ENCODE data around the gene CNDP2.
A peak's percentile ranks its signal among the peaks of the same experiment; 100 is the strongest.

CNDP2 gene

GRCh38 chr18:74495581-74496507 lies at the start of gene CNDP2:
Gene CNDP2, plus strand, starts transcription at chr18:74496363. Its CDS starts 3,611 bp downstream, at chr18:74499974.
- peak; percentile 92 for DNase-seq (ENCODE audit: low read depth)

GRCh38 chr18:74446631-74447403 lies 49.3 kb upstream of the CNDP2 start:
- no peak for DNase-seq (ENCODE audit: low read depth)

GRCh38 chr18:74447404-74448152 lies 48.6 kb upstream of the CNDP2 start:
- DNase-seq (ENCODE audit: low read depth): no peak

GRCh38 chr18:74450626-74451025 lies 45.5 kb upstream of the CNDP2 start:
- no peak for DNase-seq (ENCODE audit: low read depth)

- no peak for DNase-seq (ENCODE audit: low read depth)
Observed at GRCh38 chr18:74451148-74451547, 45.0 kb upstream of the CNDP2 start.

- no peak for DNase-seq (ENCODE audit: low read depth)
Observed at GRCh38 chr18:74453016-74453566, 43.1 kb upstream of the CNDP2 start.

GRCh38 chr18:74453642-74454198 lies 42.4 kb upstream of the CNDP2 start:
- no peak for DNase-seq (ENCODE audit: low read depth)

- no peak for DNase-seq (ENCODE audit: low read depth)
Observed at GRCh38 chr18:74454279-74454751, 41.8 kb upstream of the CNDP2 start.

- DNase-seq (ENCODE audit: low read depth): no peak
Observed at GRCh38 chr18:74455386-74455785, 40.8 kb upstream of the CNDP2 start.

- DNase-seq (ENCODE audit: low read depth): no peak
Observed at GRCh38 chr18:74456017-74456348, 40.2 kb upstream of the CNDP2 start.

GRCh38 chr18:74456349-74457042 lies 39.7 kb upstream of the CNDP2 start:
- no peak for DNase-seq (ENCODE audit: low read depth)

GRCh38 chr18:74457043-74457724 lies 39.0 kb upstream of the CNDP2 start, which contains the start of gene DIPK1C:
Gene DIPK1C, minus strand, starts transcription at chr18:74457308. Its CDS starts 49 bp downstream, at chr18:74457259.
- no peak for DNase-seq (ENCODE audit: low read depth)

GRCh38 chr18:74457725-74458421 lies 38.3 kb upstream of the CNDP2 start:
- no peak for DNase-seq (ENCODE audit: low read depth)

- DNase-seq (ENCODE audit: low read depth): no peak
Observed at GRCh38 chr18:74459889-74460288, 36.3 kb upstream of the CNDP2 start.

GRCh38 chr18:74460825-74461224 lies 35.3 kb upstream of the CNDP2 start:
- no peak for DNase-seq (ENCODE audit: low read depth)

GRCh38 chr18:74463254-74463653 lies 32.9 kb upstream of the CNDP2 start:
- no peak for DNase-seq (ENCODE audit: low read depth)

GRCh38 chr18:74463983-74464382 lies 32.2 kb upstream of the CNDP2 start:
- DNase-seq (ENCODE audit: low read depth): no peak

GRCh38 chr18:74465775-74466174 lies 30.4 kb upstream of the CNDP2 start:
- no peak for DNase-seq (ENCODE audit: low read depth)

- no peak for DNase-seq (ENCODE audit: low read depth)
Observed at GRCh38 chr18:74468547-74469061, 27.6 kb upstream of the CNDP2 start.
